Thyroid gland (tissue), 4 donors: ENCODE measurements around the gene SLC8A3.

Experiments used
- CTCF ChIP-seq, 6 experiments: fragments of 200-600 bp in 3 of 6; fragments of 450-650 bp in 3 of 6; sonication (generic) in 3 of 6; IDR thresholded peaks; one replicate each; pipeline ENCODE4 v1.5.1; 2016 to 2019; ENCODE audit warnings: antibody characterized with exemption in 6 of 6, mild to moderate bottlenecking in 2 of 6, inconsistent platforms in 1 of 6, moderate library complexity in 1 of 6
- POLR2A ChIP-seq, 2 donors: fragments of 450-650 bp; IDR thresholded peaks; one replicate each; pipeline ENCODE4 v1.6.1; 2017; ENCODE audit warnings: antibody characterized with exemption in 2 of 2, mild to moderate bottlenecking in 2 of 2, moderate library complexity in 1 of 2

GRCh38 chr14:70098250-70098809, 90.4 kb downstream of the SLC8A3 start:
- TF ChIP-seq POLR2A (IDR thresholded peaks at IDR 0.05): no peak
- no peak for TF ChIP-seq CTCF (IDR thresholded peaks at IDR 0.05)
